Spleen (tissue), 11 donors: ENCODE data around the gene FGF2. TPM values are rescaled to one million over a fixed set of nuclear protein-coding genes. Genes with fewer than 3 reads are reported as not detected.
A peak's percentile ranks its signal among the peaks of the same experiment; 100 is the strongest.

Experiments used
- DNase-seq: peaks from one replicate; pipeline ENCODE4 v3.0.0-alpha.2; 2020
- H3K27ac ChIP-seq, 8 donors: fragments of 200-600 bp; sonication (generic) in 7 of 8; 1 replicate in 4 of 8; 2 replicates in 4 of 8; pipeline versions ENCODE4 v1.5.0 to v1.8.0; 2016 to 2021; ENCODE audit warnings: inconsistent platforms in 4 of 8, mild to moderate bottlenecking in 4 of 8, moderate library complexity in 1 of 8
- H3K27me3 ChIP-seq, 7 donors: fragments of 200-600 bp; sonication (generic) in 6 of 7; replicated peaks in 1 of 7; 1 replicate in 4 of 7; 2 replicates in 3 of 7; pipeline versions ENCODE4 v1.5.0 to v1.8.0; 2016 to 2021; ENCODE audit warnings: inconsistent platforms in 3 of 7, mild to moderate bottlenecking in 1 of 7
- H3K36me3 ChIP-seq, 6 donors: fragments of 200-600 bp; sonication (generic) in 5 of 6; 1 replicate in 4 of 6; 2 replicates in 2 of 6; pipeline versions ENCODE4 v1.5.0 to v1.8.0; 2016 to 2021; ENCODE audit warnings: inconsistent platforms in 2 of 6
- H3K4me1 ChIP-seq, 6 donors: fragments of 200-600 bp; sonication (generic) in 5 of 6; 1 replicate in 3 of 6; 2 replicates in 3 of 6; pipeline versions ENCODE4 v1.5.0 to v1.8.0; 2016 to 2021; ENCODE audit warnings: inconsistent platforms in 3 of 6
- H3K4me3 ChIP-seq, 8 donors: fragments of 200-600 bp; sonication (generic) in 7 of 8; 1 replicate in 4 of 8; 2 replicates in 4 of 8; pipeline versions ENCODE4 v1.5.0 to v1.8.0; 2016 to 2021; ENCODE audit warnings: inconsistent platforms in 4 of 8, mild to moderate bottlenecking in 4 of 8, moderate library complexity in 2 of 8
- H3K9me3 ChIP-seq, 8 donors: fragments of 200-600 bp; sonication (generic) in 7 of 8; 1 replicate in 4 of 8; 2 replicates in 4 of 8; pipeline versions ENCODE4 v1.5.0 to v1.8.0; 2016 to 2021; ENCODE audit warnings: inconsistent platforms in 4 of 8
- POLR2A ChIP-seq, 3 donors: fragments of 450-650 bp; IDR thresholded peaks; one replicate each; pipeline ENCODE4 v1.5.1; 2017; ENCODE audit warnings: antibody characterized with exemption in 3 of 3, mild to moderate bottlenecking in 1 of 3
- POLR2AphosphoS5 ChIP-seq, 3 donors: sonication (generic); formaldehyde crosslinking; IDR thresholded peaks; one replicate each; pipeline ENCODE4 v1.5.1; 2017; ENCODE audit warnings: antibody characterized with exemption in 3 of 3
- WGBS, 5 donors: extraction: QIAGEN DNeasy Blood & Tissue Kit in 3 of 5; methylation state at CpG; one replicate each; pipeline versions ENCODE4 v1.1.5 to v1.1.7; 2013 to 2018; 5-methylcytosine and 5-hydroxymethylcytosine counted together
- intact Hi-C: fragments of 100-400 bp; cut with DNase I; formaldehyde crosslinking; loops from one replicate; pipeline ENCODE4 v1.15.0; 2023; ENCODE audit warnings: low total_unique reads
- polyA plus RNA-seq, 3 donors: library from polyadenylated mRNA; stranded (reverse); fragments of 200-250 nt; gene quantifications; one replicate each; pipeline ENCODE4 v1.2.1, GENCODE V29; 2013
- total RNA-seq, 7 donors: library from RNA; depleted of rRNA in 3 of 7; stranded (reverse); fragments of >200 nt in 3 of 7; fragmentation: NEBNext Ultra II Directional in 4 of 7; extraction: Animal tissue kit (Norgen Biotek cat#: 25700) in 4 of 7; gene quantifications; one replicate each; pipeline versions ENCODE4 v1.1.0 to v1.2.1, GENCODE V29; 2016 to 2021
- TF ChIP-seq, protein P1 (sequence below), 11 experiments: fragments of 200-600 bp in 7 of 11; fragments of 450-650 bp in 4 of 11; sonication (generic) in 4 of 11; IDR thresholded peaks in 8 of 11; conservative IDR thresholded peaks in 3 of 11; 1 replicate in 7 of 11; 2 replicates in 4 of 11; pipeline versions ENCODE4 v1.4.0 to v1.8.0; 2016 to 2021; ENCODE audit warnings: antibody characterized with exemption in 11 of 11, inconsistent platforms in 4 of 11, mild to moderate bottlenecking in 1 of 11
- donor health status: healthy with polysubstance abuse.
- donor health status: DM: no; HTN: no; CAD: no; lungs with moderate emphysema.
- donor health status: DM: no; HTN: no; CAD: no.
- donor health status: Bipolar disorder and iron deficiency.
- donor health status: healthy.
- donor health status: DM: no; HTN: no; CAD: no.
- donor health status: DM: yes; HTN: yes; CAD: no.

The FGF2 gene
- total and polyA plus RNA-seq, 10 donors = 0.48 to 3.1 (median 1.5) TPM

DNA sequence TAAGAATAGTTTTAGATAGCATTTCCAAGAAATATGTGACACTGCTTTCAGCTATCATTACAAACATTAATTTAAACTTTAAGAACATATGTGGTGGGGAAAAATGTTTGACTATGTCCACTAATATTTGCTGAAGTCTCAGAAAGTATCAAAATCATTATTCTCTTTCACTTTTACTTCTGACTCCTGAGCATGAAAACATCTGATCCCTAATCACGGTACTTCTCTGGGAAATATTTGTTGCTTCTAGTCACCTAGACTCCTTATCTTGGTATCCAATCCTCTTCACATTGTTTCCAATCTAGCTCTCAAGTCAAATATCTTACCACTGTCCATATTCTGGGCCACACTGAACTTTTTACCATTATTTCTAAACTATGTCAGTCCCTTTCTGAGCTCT, 85.0 kb downstream of the FGF2 start:
- WGBS, 5 donors = 74 to 92% (median 81%) methylated on average over 1 of the region's 1 CpG
- Histone ChIP-seq H3K36me3 (peaks cover 0 to 29% (median 0%) of the 10 kb centered on the region in 6 donors), H3K4me1 (no peaks in the 10 kb centered on the region), H3K4me3 (no peak overlapping the region), H3K27ac (no peak overlapping the region), H3K27me3 (no peaks in the 10 kb centered on the region), H3K9me3 (no peaks in the 10 kb centered on the region)
- no peak for DNase-seq
- intact Hi-C loops = loop anchor here (5.0 kb wide), 1 partner anchor 159 kb away; no protein-coding TSS in a partner anchor
- TF ChIP-seq POLR2A (IDR thresholded peaks at IDR 0.05) = no peak
- TF ChIP-seq, protein P1, sequence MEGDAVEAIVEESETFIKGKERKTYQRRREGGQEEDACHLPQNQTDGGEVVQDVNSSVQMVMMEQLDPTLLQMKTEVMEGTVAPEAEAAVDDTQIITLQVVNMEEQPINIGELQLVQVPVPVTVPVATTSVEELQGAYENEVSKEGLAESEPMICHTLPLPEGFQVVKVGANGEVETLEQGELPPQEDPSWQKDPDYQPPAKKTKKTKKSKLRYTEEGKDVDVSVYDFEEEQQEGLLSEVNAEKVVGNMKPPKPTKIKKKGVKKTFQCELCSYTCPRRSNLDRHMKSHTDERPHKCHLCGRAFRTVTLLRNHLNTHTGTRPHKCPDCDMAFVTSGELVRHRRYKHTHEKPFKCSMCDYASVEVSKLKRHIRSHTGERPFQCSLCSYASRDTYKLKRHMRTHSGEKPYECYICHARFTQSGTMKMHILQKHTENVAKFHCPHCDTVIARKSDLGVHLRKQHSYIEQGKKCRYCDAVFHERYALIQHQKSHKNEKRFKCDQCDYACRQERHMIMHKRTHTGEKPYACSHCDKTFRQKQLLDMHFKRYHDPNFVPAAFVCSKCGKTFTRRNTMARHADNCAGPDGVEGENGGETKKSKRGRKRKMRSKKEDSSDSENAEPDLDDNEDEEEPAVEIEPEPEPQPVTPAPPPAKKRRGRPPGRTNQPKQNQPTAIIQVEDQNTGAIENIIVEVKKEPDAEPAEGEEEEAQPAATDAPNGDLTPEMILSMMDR (IDR thresholded peaks at IDR 0.05 in 8 of 11, conservative IDR thresholded peaks at IDR 0.05 in 3 of 11) = no peak
- TF ChIP-seq POLR2AphosphoS5 (IDR thresholded peaks at IDR 0.05) = no peak

DNA sequence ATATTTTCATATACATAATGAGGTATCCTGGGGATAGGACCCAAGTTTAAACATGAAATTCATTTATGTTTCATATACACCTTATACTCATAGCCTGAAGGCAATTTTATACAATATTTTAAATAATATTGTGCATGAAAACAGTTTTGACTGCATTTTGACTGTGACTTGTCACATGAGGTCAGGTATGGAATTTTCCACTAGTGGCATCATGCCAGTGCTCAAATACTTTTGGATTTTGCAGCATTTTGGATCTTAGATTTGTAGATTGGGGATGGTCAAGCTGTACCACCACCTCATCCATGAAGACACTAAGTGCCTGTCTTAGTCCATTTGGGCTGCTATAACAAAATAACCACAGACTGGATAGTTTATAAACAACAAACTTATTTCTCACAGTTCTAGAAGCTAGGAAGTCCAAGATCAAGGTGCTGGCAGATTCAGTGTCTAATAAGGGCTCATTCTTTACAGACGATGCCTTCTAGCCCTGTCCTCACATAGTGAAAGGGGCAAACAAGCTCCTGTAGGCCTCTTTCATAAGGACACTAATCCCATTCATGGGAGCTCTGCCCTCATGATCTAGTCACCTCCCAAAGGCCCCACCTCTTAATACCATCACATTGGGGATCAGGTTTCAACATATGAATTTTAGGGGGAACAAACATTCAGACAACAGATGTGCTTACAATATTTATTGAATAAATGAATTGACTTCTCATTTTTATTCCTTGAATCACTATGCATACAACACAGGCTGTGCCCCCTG, 86.4 kb downstream of the FGF2 start:
- WGBS, 5 donors = 80 to 100% (median 90%) methylated on average over 1 of the region's 1 CpG
- intact Hi-C loops = loop anchor here (5.0 kb wide), 1 partner anchor 161 kb away; no protein-coding TSS in a partner anchor

DNA sequence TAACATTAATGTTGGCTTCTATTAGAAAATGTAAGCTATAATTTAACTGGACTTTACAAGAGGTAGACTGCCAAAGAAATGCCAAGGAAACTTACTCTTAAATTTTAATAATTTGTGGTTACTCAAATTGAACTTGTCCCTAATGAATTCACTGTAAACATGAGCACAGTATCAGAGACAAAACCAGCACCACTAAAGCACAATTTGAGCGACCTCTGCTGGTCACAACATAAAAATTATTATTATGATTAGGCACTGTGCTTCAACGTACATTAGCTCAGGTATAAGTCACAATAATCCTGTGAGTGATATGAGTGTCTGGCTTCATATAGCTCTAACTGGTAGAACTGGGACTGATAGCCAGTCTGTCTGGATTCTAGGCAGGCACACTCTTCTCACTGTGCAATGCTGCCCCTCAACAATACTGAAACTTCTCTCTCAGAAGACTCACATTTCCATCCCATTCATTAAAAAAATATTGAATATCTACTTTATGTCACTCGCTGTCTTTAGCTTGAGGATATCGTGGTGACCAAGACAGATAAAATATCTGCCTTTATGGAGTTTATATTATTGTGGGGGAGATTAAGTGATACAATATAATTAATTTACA, 87.8 kb downstream of the FGF2 start:
- Histone ChIP-seq H3K4me3 (no peak overlapping the region), H3K4me1 (no peaks in the 10 kb centered on the region), H3K27ac (no peak overlapping the region), H3K36me3 (peaks cover 0 to 29% (median 0%) of the 10 kb centered on the region in 6 donors), H3K9me3 (no peaks in the 10 kb centered on the region), H3K27me3 (no peaks in the 10 kb centered on the region)
- DNase-seq = no peak
- intact Hi-C loops = loop anchor here (5.0 kb wide), 1 partner anchor 162 kb away; no protein-coding TSS in a partner anchor
- TF ChIP-seq POLR2AphosphoS5 (IDR thresholded peaks at IDR 0.05) (no peak), POLR2A (IDR thresholded peaks at IDR 0.05) (no peak)
- TF ChIP-seq, protein P1 (IDR thresholded peaks at IDR 0.05 in 8 of 11, conservative IDR thresholded peaks at IDR 0.05 in 3 of 11) = peak in 2 of 11 experiments; percentile 6 to 34
- WGBS, 5 donors = 43 to 53% (median 49%) methylated on average over 4 of the region's 4 CpGs

More for the DNA sequence above, 86.4 kb downstream of the FGF2 start:
- H3K36me3 ChIP-seq = peaks cover 0 to 29% (median 0%) of the 10 kb centered on the region in 6 donors
- no peak overlapping the region for H3K4me3 ChIP-seq
- TF ChIP-seq POLR2A (IDR thresholded peaks at IDR 0.05) = no peak
- TF ChIP-seq, protein P1 (IDR thresholded peaks at IDR 0.05 in 8 of 11, conservative IDR thresholded peaks at IDR 0.05 in 3 of 11) = no peak
- TF ChIP-seq POLR2AphosphoS5 (IDR thresholded peaks at IDR 0.05) = no peak
- no peaks in the 10 kb centered on the region for H3K4me1 ChIP-seq
- no peaks in the 10 kb centered on the region for H3K9me3 ChIP-seq
- no peaks in the 10 kb centered on the region for H3K27me3 ChIP-seq
- no peak overlapping the region for H3K27ac ChIP-seq
- DNase-seq = no peak

DNA sequence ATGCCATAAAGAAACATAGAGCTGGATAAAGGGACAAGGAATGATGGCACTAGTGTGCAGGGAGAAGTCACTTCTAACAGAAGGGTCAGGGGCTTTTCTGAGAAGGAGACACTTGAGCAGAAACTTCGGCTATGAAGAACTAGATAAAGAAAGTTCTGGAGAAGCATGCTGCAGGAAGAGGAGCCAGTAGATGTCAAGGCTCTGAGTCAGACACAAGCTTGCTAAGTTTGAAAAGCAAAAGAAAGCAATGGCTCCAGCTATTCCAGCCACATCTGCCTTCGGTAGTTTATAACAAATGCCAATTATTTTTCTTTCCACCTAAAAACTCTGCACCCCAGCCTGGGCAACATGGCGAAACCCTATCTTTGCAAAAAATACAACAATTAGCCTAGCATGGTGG, 88.3 kb downstream of the FGF2 start:
- no peaks in the 10 kb centered on the region for H3K27me3 ChIP-seq
- no peak for DNase-seq
- no peaks in the 10 kb centered on the region for H3K9me3 ChIP-seq
- intact Hi-C loops = loop anchor here (5.0 kb wide), 1 partner anchor 163 kb away; no protein-coding TSS in a partner anchor
- peaks cover 0 to 29% (median 0%) of the 10 kb centered on the region in 6 donors for H3K36me3 ChIP-seq
- 77 to 91% (median 84%) methylated on average over 3 of the region's 3 CpGs for WGBS, 5 donors
- no peak overlapping the region for H3K4me3 ChIP-seq
- TF ChIP-seq, protein P1 (IDR thresholded peaks at IDR 0.05 in 8 of 11, conservative IDR thresholded peaks at IDR 0.05 in 3 of 11) = no peak
- no peak for TF ChIP-seq POLR2AphosphoS5 (IDR thresholded peaks at IDR 0.05)
- no peak for TF ChIP-seq POLR2A (IDR thresholded peaks at IDR 0.05)
- H3K27ac ChIP-seq = no peak overlapping the region
- no peaks in the 10 kb centered on the region for H3K4me1 ChIP-seq
